Measurements from ENCODE around the gene FCRL5. TPM values are rescaled to one million over a fixed set of nuclear protein-coding genes. Genes with fewer than 3 reads are reported as not detected.

The FCRL5 gene
- total and polyA plus RNA-seq, 10 of the 15 experiments (the other 5 are each of a cell fraction or from before 2014, with no cell fraction given), result 1.1 to 136 (median 7.0) TPM

DNA sequence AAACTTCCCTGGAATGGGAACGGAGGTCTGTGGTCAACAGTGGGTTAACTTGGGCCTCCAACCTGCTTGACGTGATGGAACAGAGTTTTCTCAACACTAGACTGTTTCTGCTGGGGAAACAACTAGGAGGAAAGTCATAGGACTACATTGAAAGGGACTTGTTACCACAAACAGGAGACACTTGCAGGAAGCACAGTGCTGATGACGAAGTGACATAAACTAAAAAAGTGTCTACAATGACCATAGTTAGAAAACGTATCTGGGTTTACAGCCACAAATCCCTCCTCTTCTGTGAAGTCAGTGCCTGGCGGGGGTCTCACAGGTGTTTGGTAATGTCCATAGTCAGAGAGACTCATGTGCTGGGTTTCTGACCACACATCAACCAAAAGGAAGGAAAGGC lies 86.3 kb downstream of the FCRL5 start:
- Histone ChIP-seq H3K27me3 (replicated peaks in 1 of 2; ENCODE audit: control insufficient read depth in 2 of 2, insufficient read depth in 2 of 2, low read length in 1 of 2) (no peaks in the 10 kb centered on the region), H3K4me2 (ENCODE audit: control insufficient read depth, insufficient read depth) (no peak overlapping the region), H2AFZ (ENCODE audit: control insufficient read depth, low read depth, low read length) (no peak overlapping the region), H3K36me3 (ENCODE audit: control insufficient read depth in 2 of 2, insufficient read depth in 2 of 2, low read length in 1 of 2) (no peaks in the 10 kb centered on the region), H3K4me3 (no peak overlapping the region), H3K27ac (ENCODE audit: control insufficient read depth, insufficient read depth) (no peak overlapping the region), H3K9me3 (replicated peaks; ENCODE audit: control insufficient read depth, insufficient read depth, low read length) (no peaks in the 10 kb centered on the region), H3K79me2 (ENCODE audit: control insufficient read depth, insufficient read depth, low read length) (no peaks in the 10 kb centered on the region), H4K20me1 (ENCODE audit: control insufficient read depth, insufficient read depth) (no peaks in the 10 kb centered on the region), H3K4me1 (ENCODE audit: control insufficient read depth, insufficient read depth, low read length) (no peaks in the 10 kb centered on the region), H3K9ac (ENCODE audit: control insufficient read depth, insufficient read depth, low read length) (no peak overlapping the region)
- ATAC-seq, result no peak
- ChIA-PET CTCF (interaction anchor here (0.9 kb wide), 1 partner anchor 66 kb away, joined by 3 read pairs; no protein-coding TSS in a partner anchor), SMC1A (ENCODE audit: uncharacterized antibody, unreplicated experiment) (no interaction called here), RAD21 (ENCODE audit: unreplicated experiment) (no interaction called here), POLR2A (no interaction called here)
- BruUV-seq (replicated peaks), result no TSS peak
- FAIRE-seq, result no peak
- DNase-seq (ENCODE audit: low read depth, low spot score), result no peak
- TF ChIP-seq TARDBP (IDR thresholded peaks at IDR 0.05; ENCODE audit: borderline replicate concordance), result no peak
- intact Hi-C loops (cut with micrococcal nuclease; ENCODE audit: unreplicated experiment) (no loop called here), in situ Hi-C loops (cut with MboI) (no loop called here)
- WGBS (ENCODE audit: insufficient coverage, insufficient replicate concordance, low lambda C conversion rate, missing lambda C conversion rate), result 4% methylated on average over 5 of the region's 5 CpGs

Other genes starting within 250 kb of the FCRL5 start
- 0.17 and 0.33 TPM in 2 replicates for gene FCRL4, start 45.6 kb upstream of the FCRL5 start, total RNA-seq (2014; rRNA removed)
- 0.14 and 0.31 TPM in 2 replicates for gene FCRL4, start 45.6 kb upstream of the FCRL5 start, total RNA-seq (2014; rRNA removed; fragmentation: Illumina TruSeq; extraction: Trizol)
- gene FCRL4, start 45.6 kb upstream of the FCRL5 start, total RNA-seq (2021), result 0.35 and 0.38 TPM in 2 replicates
- gene FCRL4, start 45.6 kb upstream of the FCRL5 start, polyA plus RNA-seq (2011; rRNA removed), result 0.24 and 0.26 TPM in 2 replicates
- gene FCRL4, start 45.6 kb upstream of the FCRL5 start, polyA plus RNA-seq (2014; fragmentation: Illumina TruSeq; extraction: Trizol), result 0.38 and 0.44 TPM in 2 replicates
- under 1 TPM; 0.26 to 0.42 TPM for gene FCRL4, start 45.6 kb upstream of the FCRL5 start, polyA plus RNA-seq (2014; fragmentation: Nextera tagmentation; extraction: Ambion mirVana)
- 0.11 and 0.22 TPM in 2 replicates for gene FCRL4, start 45.6 kb upstream of the FCRL5 start, polyA plus RNA-seq (2014; rRNA removed)
- gene FCRL4, start 45.6 kb upstream of the FCRL5 start, polyA plus RNA-seq (2016; fragmentation: Nextera tagmentation; extraction: Ambion mirVana), result under 1 TPM in 1 of 2 experiments, not detected in 1; 0.09 TPM
- gene FCRL3, start 148.3 kb upstream of the FCRL5 start, total RNA-seq (2014; rRNA removed), result 0.05 and 0.06 TPM in 2 replicates
- 0.04 and 0.05 TPM in 2 replicates for gene FCRL3, start 148.3 kb upstream of the FCRL5 start, total RNA-seq (2014; rRNA removed; fragmentation: Illumina TruSeq; extraction: Trizol)
- gene FCRL3, start 148.3 kb upstream of the FCRL5 start, total RNA-seq (2021), result 0.08 TPM in 1 of 2 replicates, not detected in the other
- 2.3 and 2.8 TPM in 2 replicates for gene FCRL3, start 148.3 kb upstream of the FCRL5 start, polyA plus RNA-seq (2011; rRNA removed)
- 0.07 and 0.11 TPM in 2 replicates for gene FCRL3, start 148.3 kb upstream of the FCRL5 start, polyA plus RNA-seq (2014; fragmentation: Illumina TruSeq; extraction: Trizol)
- not detected for gene FCRL3, start 148.3 kb upstream of the FCRL5 start, polyA plus RNA-seq (2014; fragmentation: Nextera tagmentation; extraction: Ambion mirVana)
- 0.13 TPM in 2 replicates for gene FCRL3, start 148.3 kb upstream of the FCRL5 start, polyA plus RNA-seq (2014; rRNA removed)
- gene FCRL3, start 148.3 kb upstream of the FCRL5 start, polyA plus RNA-seq (2016; fragmentation: Nextera tagmentation; extraction: Ambion mirVana), result not detected
- gene FCRL2, start 224.6 kb upstream of the FCRL5 start, total RNA-seq (2014; rRNA removed), result 0.22 and 0.51 TPM in 2 replicates
- 0.46 and 0.67 TPM in 2 replicates for gene FCRL2, start 224.6 kb upstream of the FCRL5 start, total RNA-seq (2014; rRNA removed; fragmentation: Illumina TruSeq; extraction: Trizol)
- 0.21 and 0.36 TPM in 2 replicates for gene FCRL2, start 224.6 kb upstream of the FCRL5 start, total RNA-seq (2021)
- 7.3 and 8.1 TPM in 2 replicates for gene FCRL2, start 224.6 kb upstream of the FCRL5 start, polyA plus RNA-seq (2011; rRNA removed)
- 0.48 and 0.59 TPM in 2 replicates for gene FCRL2, start 224.6 kb upstream of the FCRL5 start, polyA plus RNA-seq (2014; fragmentation: Illumina TruSeq; extraction: Trizol)
- gene FCRL2, start 224.6 kb upstream of the FCRL5 start, polyA plus RNA-seq (2014; fragmentation: Nextera tagmentation; extraction: Ambion mirVana), result under 1 TPM; 0.64 to 0.89 TPM
- 0.63 and 0.86 TPM in 2 replicates for gene FCRL2, start 224.6 kb upstream of the FCRL5 start, polyA plus RNA-seq (2014; rRNA removed)
- gene FCRL2, start 224.6 kb upstream of the FCRL5 start, polyA plus RNA-seq (2016; fragmentation: Nextera tagmentation; extraction: Ambion mirVana), result under 1 TPM; 0.07 to 0.23 TPM

All from GM12878 (cell line).